ENCODE data around the gene PCBP3.

GRCh38 chr21:45804809-45805313 is 161.3 kb downstream of the PCBP3 start:
- no peak for TF ChIP-seq CTCF (IDR thresholded peaks at IDR 0.05)
- no peak for TF ChIP-seq POLR2A (IDR thresholded peaks at IDR 0.05)
